ENCODE results near the gene PVALEF. TPM values are rescaled to one million over a fixed set of nuclear protein-coding genes. Genes with fewer than 3 reads are reported as not detected.
"Not testable (repeated sequence)": the region's sequence is repeated elsewhere in the genome, so short reads cannot be mapped to it uniquely, and the experiment has no call there.

Gene PVALEF
- total RNA-seq, 1 experiment from 2014 or later: not detected

DNA sequence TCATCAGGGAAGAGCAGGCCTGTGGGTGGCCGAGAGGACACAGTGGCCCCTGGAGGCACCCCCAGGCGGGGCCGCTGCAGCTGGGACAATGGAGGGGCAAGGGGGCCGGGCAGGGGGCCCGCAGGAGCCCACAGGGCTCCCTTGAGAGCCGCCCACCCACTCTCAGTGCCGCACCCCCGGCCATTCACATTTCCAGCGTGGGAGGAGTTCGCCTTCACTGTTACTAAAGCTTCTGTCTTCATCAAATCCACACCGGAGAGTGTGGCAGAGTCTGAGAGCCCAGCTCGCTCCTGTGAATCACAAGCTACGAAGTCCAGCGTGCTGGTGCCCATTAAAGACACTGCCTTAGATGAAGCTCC lies 20.9 kb upstream of the PVALEF start:
- TF ChIP-seq, protein P1, sequence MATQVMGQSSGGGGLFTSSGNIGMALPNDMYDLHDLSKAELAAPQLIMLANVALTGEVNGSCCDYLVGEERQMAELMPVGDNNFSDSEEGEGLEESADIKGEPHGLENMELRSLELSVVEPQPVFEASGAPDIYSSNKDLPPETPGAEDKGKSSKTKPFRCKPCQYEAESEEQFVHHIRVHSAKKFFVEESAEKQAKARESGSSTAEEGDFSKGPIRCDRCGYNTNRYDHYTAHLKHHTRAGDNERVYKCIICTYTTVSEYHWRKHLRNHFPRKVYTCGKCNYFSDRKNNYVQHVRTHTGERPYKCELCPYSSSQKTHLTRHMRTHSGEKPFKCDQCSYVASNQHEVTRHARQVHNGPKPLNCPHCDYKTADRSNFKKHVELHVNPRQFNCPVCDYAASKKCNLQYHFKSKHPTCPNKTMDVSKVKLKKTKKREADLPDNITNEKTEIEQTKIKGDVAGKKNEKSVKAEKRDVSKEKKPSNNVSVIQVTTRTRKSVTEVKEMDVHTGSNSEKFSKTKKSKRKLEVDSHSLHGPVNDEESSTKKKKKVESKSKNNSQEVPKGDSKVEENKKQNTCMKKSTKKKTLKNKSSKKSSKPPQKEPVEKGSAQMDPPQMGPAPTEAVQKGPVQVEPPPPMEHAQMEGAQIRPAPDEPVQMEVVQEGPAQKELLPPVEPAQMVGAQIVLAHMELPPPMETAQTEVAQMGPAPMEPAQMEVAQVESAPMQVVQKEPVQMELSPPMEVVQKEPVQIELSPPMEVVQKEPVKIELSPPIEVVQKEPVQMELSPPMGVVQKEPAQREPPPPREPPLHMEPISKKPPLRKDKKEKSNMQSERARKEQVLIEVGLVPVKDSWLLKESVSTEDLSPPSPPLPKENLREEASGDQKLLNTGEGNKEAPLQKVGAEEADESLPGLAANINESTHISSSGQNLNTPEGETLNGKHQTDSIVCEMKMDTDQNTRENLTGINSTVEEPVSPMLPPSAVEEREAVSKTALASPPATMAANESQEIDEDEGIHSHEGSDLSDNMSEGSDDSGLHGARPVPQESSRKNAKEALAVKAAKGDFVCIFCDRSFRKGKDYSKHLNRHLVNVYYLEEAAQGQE (IDR thresholded peaks at IDR 0.05; ENCODE audit: insufficient read depth in 1 of 2, low read depth in 2 of 2, low read length in 1 of 2): no peak
- TF ChIP-seq TCF7L2 (IDR thresholded peaks at IDR 0.05; ENCODE audit: low read depth, low read length) (no peak), CTCF (IDR thresholded peaks at IDR 0.05) (no peak), SIN3A (IDR thresholded peaks at IDR 0.05; ENCODE audit: borderline replicate concordance, insufficient read depth, low read depth, low read length) (no peak), POLR2AphosphoS5 (IDR thresholded peaks at IDR 0.05; ENCODE audit: low read depth, low read length) (no peak)
- no peak overlapping the region for H3K27ac ChIP-seq (ENCODE audit: low read length)
- CTCF ChIA-PET: no interaction called here
- H3K4me3 ChIP-seq (ENCODE audit: low read depth in 2 of 2, low read length in 2 of 2): no peak overlapping the region
- in situ Hi-C loops (cut with HindIII; ENCODE audit: low pct_unique_long_range_greater_than_20kb, low sequenced_read_pairs): loop anchor here (5.0 kb wide), 1 partner anchor 63 kb away; no protein-coding TSS in a partner anchor
- POLR2A ChIA-PET: interaction anchor here (0.6 kb wide), 2 partner anchors 58 to 370 kb away, joined by 3 to 6 read pairs; no protein-coding TSS in a partner anchor
- no peaks in the 10 kb centered on the region for H3K36me3 ChIP-seq (ENCODE audit: control insufficient read depth, insufficient read depth, low read length)
- H3K4me1 ChIP-seq (ENCODE audit: control insufficient read depth, insufficient read depth, low read length): no peaks in the 10 kb centered on the region; the same call in 1 of the 2 replicates
- no peaks in the 10 kb centered on the region for H3K27me3 ChIP-seq (ENCODE audit: control insufficient read depth, insufficient read depth, low read length)
- no peaks in the 10 kb centered on the region for H3K9me3 ChIP-seq (ENCODE audit: control insufficient read depth, insufficient read depth, low read depth, low read length)
- intact Hi-C loops (cut with micrococcal nuclease; ENCODE audit: unreplicated experiment): loop anchor here (5.0 kb wide), 2 partner anchors 38 to 58 kb away; no protein-coding TSS in a partner anchor
- DNase-seq (ENCODE audit: low read depth, low spot score) (no peak), ATAC-seq (no peak)
- no TSS peak for BruUV-seq (replicated peaks)

DNA sequence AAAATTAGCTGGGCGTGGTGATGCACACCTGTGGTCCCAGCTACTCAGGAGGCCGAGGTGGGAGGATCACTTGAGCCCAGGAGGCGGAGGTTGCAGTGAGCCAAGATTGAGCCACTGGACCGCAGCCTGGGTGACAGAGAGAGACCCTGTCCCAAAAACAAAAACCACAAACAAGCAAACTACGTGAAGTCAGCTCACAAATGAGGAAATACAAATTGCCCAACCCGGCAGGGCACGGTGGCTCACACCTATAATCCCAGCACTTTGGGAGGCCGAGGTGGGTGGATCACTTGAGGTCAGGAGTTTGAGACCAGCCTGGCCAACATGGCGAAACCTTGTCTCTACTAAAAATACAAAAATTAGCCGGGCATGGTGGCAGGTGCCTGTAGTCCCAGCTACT lies 19.1 kb upstream of the PVALEF start:
- H3K36me3 ChIP-seq (ENCODE audit: control insufficient read depth, insufficient read depth, low read length); DNase-seq (ENCODE audit: low read depth, low spot score); H3K9me3 ChIP-seq (ENCODE audit: control insufficient read depth, insufficient read depth, low read depth, low read length); in situ Hi-C loops (cut with HindIII; ENCODE audit: low pct_unique_long_range_greater_than_20kb, low sequenced_read_pairs); BruUV-seq (replicated peaks); H3K27ac ChIP-seq (ENCODE audit: low read length); ATAC-seq; H3K4me3 ChIP-seq (ENCODE audit: low read depth in 2 of 2, low read length in 2 of 2); H3K4me1 ChIP-seq (ENCODE audit: control insufficient read depth, insufficient read depth, low read length); intact Hi-C loops (cut with micrococcal nuclease; ENCODE audit: unreplicated experiment); POLR2A ChIA-PET; H3K27me3 ChIP-seq (ENCODE audit: control insufficient read depth, insufficient read depth, low read length): not testable (repeated sequence)
- CTCF ChIA-PET: interaction anchor here (0.6 to 0.7 kb wide), 4 partner anchors 8 to 1054 kb away, joined by 3 to 4 read pairs (median 3); no protein-coding TSS in a partner anchor

- no peaks in the 10 kb centered on the region; the same call in 1 of the 2 replicates for H3K4me1 ChIP-seq (ENCODE audit: control insufficient read depth, insufficient read depth, low read length)
- no peak overlapping the region for H3K4me3 ChIP-seq (ENCODE audit: low read depth in 2 of 2, low read length in 2 of 2)
- no TSS peak for BruUV-seq (replicated peaks)
- ATAC-seq: no peak
- POLR2A ChIA-PET: interaction anchor here (0.6 kb wide), 4 partner anchors 18 to 247 kb away, joined by 3 to 12 read pairs (median 5); no protein-coding TSS in a partner anchor
- TF ChIP-seq POLR2AphosphoS5 (IDR thresholded peaks at IDR 0.05; ENCODE audit: low read depth, low read length) (no peak), SIN3A (IDR thresholded peaks at IDR 0.05; ENCODE audit: borderline replicate concordance, insufficient read depth, low read depth, low read length) (no peak), CTCF (IDR thresholded peaks at IDR 0.05) (no peak), TCF7L2 (IDR thresholded peaks at IDR 0.05; ENCODE audit: low read depth, low read length) (no peak)
- TF ChIP-seq, protein P1 (IDR thresholded peaks at IDR 0.05; ENCODE audit: insufficient read depth in 1 of 2, low read depth in 2 of 2, low read length in 1 of 2): no peak
- no peaks in the 10 kb centered on the region for H3K36me3 ChIP-seq (ENCODE audit: control insufficient read depth, insufficient read depth, low read length)
- in situ Hi-C loops (cut with HindIII; ENCODE audit: low pct_unique_long_range_greater_than_20kb, low sequenced_read_pairs) (no loop called here), intact Hi-C loops (cut with micrococcal nuclease; ENCODE audit: unreplicated experiment) (no loop called here)
- CTCF ChIA-PET: interaction anchor here (0.7 kb wide), 1 partner anchor 32 kb away, joined by 10 read pairs; no protein-coding TSS in a partner anchor
- H3K27me3 ChIP-seq (ENCODE audit: control insufficient read depth, insufficient read depth, low read length): no peaks in the 10 kb centered on the region
- H3K27ac ChIP-seq (ENCODE audit: low read length): no peak overlapping the region
- no peaks in the 10 kb centered on the region for H3K9me3 ChIP-seq (ENCODE audit: control insufficient read depth, insufficient read depth, low read depth, low read length)
- DNase-seq (ENCODE audit: low read depth, low spot score): no peak
Measured at GRCh38 chr17:81147701-81148100, 17.6 kb upstream of the PVALEF start.

Measured in Panc1 (cell line).